Tibial artery (tissue), 4 donors: ENCODE results near the gene GPR161.

Experiments
- DNase-seq, 2 donors: peaks; one replicate each; pipeline ENCODE4 v3.0.0-alpha.2; 2019
- H3K27ac ChIP-seq, 2 donors: fragments of 200-600 bp; sonication (generic) in 1 of 2; 1 replicate in 1 of 2; 2 replicates in 1 of 2; pipeline ENCODE4 v1.5.1; 2018 to 2019; ENCODE audit warnings: mild to moderate bottlenecking in 1 of 2
- H3K27me3 ChIP-seq, 2 donors: fragments of 200-600 bp; sonication (generic) in 1 of 2; one replicate each; pipeline versions ENCODE4 v1.5.1 to v1.6.0; 2016 to 2019
- H3K36me3 ChIP-seq, 3 donors: fragments of 200-600 bp; sonication (generic) in 2 of 3; one replicate each; pipeline ENCODE4 v1.5.1; 2016 to 2019; ENCODE audit warnings: mild to moderate bottlenecking in 2 of 3
- H3K4me1 ChIP-seq, 4 donors: fragments of 200-600 bp; sonication (generic) in 2 of 4; 1 replicate in 3 of 4; 2 replicates in 1 of 4; pipeline ENCODE4 v1.5.1; 2016 to 2019
- H3K4me3 ChIP-seq, 2 donors: fragments of 200-600 bp; sonication (generic) in 1 of 2; 1 replicate in 1 of 2; 2 replicates in 1 of 2; pipeline ENCODE4 v1.5.1; 2018 to 2019; ENCODE audit warnings: mild to moderate bottlenecking in 2 of 2
- H3K9me3 ChIP-seq, 3 donors: fragments of 200-600 bp; sonication (generic) in 1 of 3; one replicate each; pipeline ENCODE4 v1.5.1; 2016 to 2019
- CTCF ChIP-seq, 2 experiments: fragments of 200-600 bp in 1 of 2; fragments of 450-650 bp in 1 of 2; IDR thresholded peaks; one replicate each; pipeline ENCODE4 v1.5.1; 2017 to 2019; ENCODE audit warnings: antibody characterized with exemption in 2 of 2, mild to moderate bottlenecking in 1 of 2, moderate library complexity in 1 of 2
- intact Hi-C: fragments of 100-400 bp; cut with DNase I; formaldehyde crosslinking; loops from one replicate; pipeline ENCODE4 v1.15.0; 2023; ENCODE audit warnings: low total_unique reads

Gene GPR161

GRCh38 chr1:168135921-168136708 lies 615 bp downstream of the GPR161 start:
- TF ChIP-seq CTCF (IDR thresholded peaks at IDR 0.05) = no peak
- peak overlapping the region; percentile 84 to 85 for H3K27ac ChIP-seq
- H3K27me3 ChIP-seq = no peaks in the 10 kb centered on the region
- intact Hi-C loops = no loop called here
- H3K9me3 ChIP-seq = no peaks in the 10 kb centered on the region
- peaks cover 0 to 23% (median 18%) of the 10 kb centered on the region in 4 donors for H3K4me1 ChIP-seq
- H3K4me3 ChIP-seq = peak overlapping the region; percentile 86 to 94
- peak; percentile 23 to 69 for DNase-seq
- no peaks in the 10 kb centered on the region for H3K36me3 ChIP-seq

GRCh38 chr1:168135116-168135920 lies 1.4 kb downstream of the GPR161 start:
- peak overlapping the region; percentile 84 to 85 for H3K27ac ChIP-seq
- intact Hi-C loops = no loop called here

GRCh38 chr1:168134642-168135041 lies 2.1 kb downstream of the GPR161 start:
- Histone ChIP-seq H3K27me3 (no peaks in the 10 kb centered on the region), H3K9me3 (no peaks in the 10 kb centered on the region), H3K4me3 (peak overlapping the region in 1 of 2 donors; percentile 94), H3K27ac (no peak overlapping the region), H3K36me3 (no peaks in the 10 kb centered on the region), H3K4me1 (peaks cover 0 to 23% (median 18%) of the 10 kb centered on the region in 4 donors)
- intact Hi-C loops = no loop called here
- no peak for TF ChIP-seq CTCF (IDR thresholded peaks at IDR 0.05)
- no peak for DNase-seq

More at GRCh38 chr1:168135116-168135920, 1.4 kb downstream of the GPR161 start:
- no peaks in the 10 kb centered on the region for H3K36me3 ChIP-seq
- no peaks in the 10 kb centered on the region for H3K27me3 ChIP-seq
- H3K9me3 ChIP-seq = no peaks in the 10 kb centered on the region
- TF ChIP-seq CTCF (IDR thresholded peaks at IDR 0.05) = no peak
- DNase-seq = no peak
- H3K4me1 ChIP-seq = peaks cover 0 to 23% (median 18%) of the 10 kb centered on the region in 4 donors
- peak overlapping the region; percentile 86 to 94 for H3K4me3 ChIP-seq

- Histone ChIP-seq H3K36me3 (no peaks in the 10 kb centered on the region), H3K27ac (no peak overlapping the region), H3K9me3 (no peaks in the 10 kb centered on the region), H3K4me3 (no peak overlapping the region), H3K4me1 (peaks cover 0 to 23% (median 18%) of the 10 kb centered on the region in 4 donors), H3K27me3 (no peaks in the 10 kb centered on the region)
- no peak for DNase-seq
- intact Hi-C loops = no loop called here
- TF ChIP-seq CTCF (IDR thresholded peaks at IDR 0.05) = no peak
These were observed 2.6 kb downstream of the GPR161 start for GRCh38 chr1:168134132-168134531.

- TF ChIP-seq CTCF (IDR thresholded peaks at IDR 0.05) = no peak
These were observed 6.8 kb downstream of the GPR161 start for GRCh38 chr1:168129933-168130332.

More at GRCh38 chr1:168129933-168130332, 6.8 kb downstream of the GPR161 start:
- H3K4me3 ChIP-seq = no peak overlapping the region
- H3K36me3 ChIP-seq = peaks cover 0 to 5% (median 0%) of the 10 kb centered on the region in 3 donors
- H3K27ac ChIP-seq = no peak overlapping the region
- H3K9me3 ChIP-seq = no peaks in the 10 kb centered on the region
- H3K4me1 ChIP-seq = peaks cover 0 to 6% (median 3%) of the 10 kb centered on the region in 4 donors
- DNase-seq = no peak
- no peaks in the 10 kb centered on the region for H3K27me3 ChIP-seq
- intact Hi-C loops = no loop called here
